GM10248 (cell line): ENCODE data around the gene TMED1.
A peak's percentile ranks its signal among the peaks of the same experiment; 100 is the strongest.
"Not testable (repeated sequence)": the region's sequence is repeated elsewhere in the genome, so short reads cannot be mapped to it uniquely, and the experiment has no call there.

Experiments
- CTCF ChIA-PET: fragments of 300-600 bp; sonication (Branson Sonifier 250); formaldehyde crosslinking; extraction: SDS; loops from one replicate; lab custom pipeline; 2021; ENCODE audit warnings: antibody characterized with exemption; lab: Yijun Ruan, JAX
- POLR2A ChIA-PET: fragments of 350-650 bp; sonication (Branson Sonifier 250); formaldehyde crosslinking; extraction: SDS; loops from one replicate; lab custom pipeline; 2020; ENCODE audit warnings: antibody characterized with exemption; lab: Yijun Ruan, JAX
- DNase-seq: peaks from one replicate; pipeline ENCODE4 v3.0.0; 2012; ENCODE audit errors: extremely low spot score
- CTCF ChIP-seq: IDR thresholded peaks from 2 replicates; pipeline ENCODE4 v1.5.1; 2012; ENCODE audit warnings: mild to moderate bottlenecking, low read depth; ENCODE audit errors: extremely low read depth, missing control alignments, control extremely low read depth

TMED1 gene

GRCh38 chr19:10878253-10878652, 42.2 kb upstream of the TMED1 start:
- ChIA-PET CTCF (interaction anchor here (1.6 to 2.5 kb wide), 3 partner anchors 10 to 14 kb away, joined by 8 to 17 read pairs (median 9); no protein-coding TSS in a partner anchor), POLR2A (interaction anchor here (3.4 kb wide), 1 partner anchor 10 kb away, joined by 12 read pairs; no protein-coding TSS in a partner anchor)
- no peak for TF ChIP-seq CTCF
- DNase-seq, result peak; percentile 13

GRCh38 chr19:10877608-10878007, 41.6 kb upstream of the TMED1 start:
- POLR2A ChIA-PET, result interaction anchor here (0.8 to 3.4 kb wide), 3 partner anchors 8 to 41 kb away, joined by 3 to 12 read pairs (median 6); no protein-coding TSS in a partner anchor
- CTCF ChIA-PET, result interaction anchor here (1.2 to 2.5 kb wide), 4 partner anchors 11 to 59 kb away, joined by 6 to 17 read pairs (median 8); no protein-coding TSS in a partner anchor

DNA sequence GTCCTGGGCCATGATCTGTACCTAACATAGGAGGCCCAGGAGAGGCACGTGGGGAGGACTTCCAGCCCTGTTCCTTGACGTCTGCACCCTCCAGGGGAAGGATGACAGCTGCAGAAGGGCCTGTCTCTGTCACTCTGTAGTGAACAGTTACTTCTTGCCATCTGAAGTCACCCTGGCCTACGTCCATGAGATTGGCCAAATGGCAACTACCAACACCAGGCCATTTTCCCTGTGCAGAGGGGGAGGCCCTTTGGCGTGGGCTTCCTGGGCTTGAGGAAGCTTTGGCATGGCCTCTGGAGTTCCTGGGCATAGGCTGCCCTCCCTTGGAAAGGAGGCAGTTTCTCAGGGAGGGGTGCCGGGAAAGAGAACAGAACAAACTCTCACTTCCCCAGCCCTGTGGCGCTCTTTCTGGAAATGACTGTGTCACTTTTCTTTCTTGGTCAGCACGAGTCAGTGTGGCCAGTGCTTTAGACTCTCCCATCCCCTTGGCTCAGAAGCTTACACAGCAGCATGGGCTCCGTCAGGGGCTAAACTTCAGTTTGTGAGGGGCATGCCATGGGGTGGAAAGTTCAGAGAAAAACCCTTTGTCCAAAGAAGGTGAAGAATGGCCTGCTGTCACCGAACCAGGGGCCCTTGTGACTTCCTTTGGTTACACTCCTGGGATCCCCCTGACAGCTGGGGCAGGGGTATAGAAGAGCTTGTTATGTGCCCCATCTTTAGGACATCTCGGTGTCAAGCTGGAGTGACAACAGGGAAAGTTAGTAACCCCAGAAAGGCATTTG, 40.6 kb upstream of the TMED1 start:
- DNase-seq, result peak; percentile 74
- TF ChIP-seq CTCF, result peak; percentile 3
- POLR2A ChIA-PET, result interaction anchor here (0.8 to 3.4 kb wide), 4 partner anchors 9 to 157 kb away, joined by 3 to 12 read pairs (median 4); no protein-coding TSS in a partner anchor
- CTCF ChIA-PET, result interaction anchor here (1.0 to 2.5 kb wide), 5 partner anchors 12 to 60 kb away, joined by 3 to 17 read pairs (median 8); no protein-coding TSS in a partner anchor

More at GRCh38 chr19:10877608-10878007, 41.6 kb upstream of the TMED1 start:
- not testable (repeated sequence) for DNase-seq

DNA sequence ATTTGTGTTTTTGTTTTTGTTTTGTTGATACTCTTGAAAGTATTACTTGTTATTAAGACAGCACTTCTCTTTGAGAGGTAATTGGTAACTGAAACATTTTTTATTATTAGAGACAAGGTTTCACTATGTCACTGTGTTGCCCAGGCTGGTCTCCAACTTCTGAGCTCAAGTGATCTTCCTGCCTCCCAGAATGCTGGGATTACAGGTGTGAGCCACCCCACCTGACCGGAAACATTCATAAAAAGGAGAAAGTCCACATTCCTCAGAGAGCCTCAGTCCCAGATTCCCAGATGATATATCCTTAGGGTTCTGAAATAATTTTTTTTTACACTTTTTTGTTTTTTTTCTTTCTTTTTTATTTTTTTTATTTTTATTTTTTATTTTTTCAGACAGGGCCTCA, 38.0 kb upstream of the TMED1 start:
- no peak for TF ChIP-seq CTCF
- POLR2A ChIA-PET, result no interaction called here
- CTCF ChIA-PET, result interaction anchor here (1.3 to 3.7 kb wide), 7 partner anchors 10 to 156 kb away, joined by 3 to 28 read pairs (median 6); partner anchors contain the start of genes DNM2 and TMED1
- DNase-seq, result no peak

DNA sequence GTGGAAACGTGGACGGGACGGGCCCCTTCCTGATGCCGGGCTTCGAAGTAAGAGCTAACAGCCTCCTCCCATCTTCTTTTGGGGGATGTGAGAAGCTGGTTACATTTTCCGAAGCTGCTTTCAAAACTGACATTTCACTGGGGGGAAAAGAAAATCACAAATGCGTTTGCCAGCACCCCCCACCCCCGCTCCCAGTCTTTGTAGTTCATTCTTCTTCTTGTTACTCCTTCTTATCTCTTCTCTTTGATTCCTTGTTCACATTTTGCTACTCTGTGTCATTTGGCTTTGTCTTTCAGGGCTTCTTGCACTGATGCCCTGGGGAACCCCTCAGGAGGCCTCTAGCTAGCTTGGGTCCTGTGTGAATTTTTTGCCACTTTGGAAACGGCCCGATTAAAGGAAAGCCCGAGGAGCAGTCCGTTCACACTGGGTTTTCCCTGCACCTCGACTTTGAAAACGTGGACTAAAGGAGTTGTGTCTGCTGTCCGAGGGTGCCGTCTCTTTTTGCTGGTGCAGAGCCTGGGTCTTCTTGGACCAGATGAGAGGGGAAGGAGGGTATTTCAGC, 36.6 kb upstream of the TMED1 start:
- POLR2A ChIA-PET, result no interaction called here
- no peak for TF ChIP-seq CTCF
- CTCF ChIA-PET, result interaction anchor here (0.7 to 3.7 kb wide), 21 partner anchors 8 to 451 kb away, joined by 3 to 28 read pairs (median 4); partner anchors contain the start of genes DNM2 and TMED1
- DNase-seq, result no peak

GRCh38 chr19:10871711-10872545, 35.9 kb upstream of the TMED1 start:
- POLR2A ChIA-PET, result no interaction called here
- DNase-seq, result no peak
- CTCF ChIA-PET, result interaction anchor here (0.7 to 3.7 kb wide), 27 partner anchors 8 to 450 kb away, joined by 3 to 28 read pairs (median 4); partner anchors contain the start of genes DNM2 and TMED1
- TF ChIP-seq CTCF, result no peak
